ENCODE data around the gene HTR2A. TPM values are rescaled to one million over a fixed set of nuclear protein-coding genes. Genes with fewer than 3 reads are reported as not detected.

Gene HTR2A
- total RNA-seq, 1 donor from 2014 or later: not detected

DNA sequence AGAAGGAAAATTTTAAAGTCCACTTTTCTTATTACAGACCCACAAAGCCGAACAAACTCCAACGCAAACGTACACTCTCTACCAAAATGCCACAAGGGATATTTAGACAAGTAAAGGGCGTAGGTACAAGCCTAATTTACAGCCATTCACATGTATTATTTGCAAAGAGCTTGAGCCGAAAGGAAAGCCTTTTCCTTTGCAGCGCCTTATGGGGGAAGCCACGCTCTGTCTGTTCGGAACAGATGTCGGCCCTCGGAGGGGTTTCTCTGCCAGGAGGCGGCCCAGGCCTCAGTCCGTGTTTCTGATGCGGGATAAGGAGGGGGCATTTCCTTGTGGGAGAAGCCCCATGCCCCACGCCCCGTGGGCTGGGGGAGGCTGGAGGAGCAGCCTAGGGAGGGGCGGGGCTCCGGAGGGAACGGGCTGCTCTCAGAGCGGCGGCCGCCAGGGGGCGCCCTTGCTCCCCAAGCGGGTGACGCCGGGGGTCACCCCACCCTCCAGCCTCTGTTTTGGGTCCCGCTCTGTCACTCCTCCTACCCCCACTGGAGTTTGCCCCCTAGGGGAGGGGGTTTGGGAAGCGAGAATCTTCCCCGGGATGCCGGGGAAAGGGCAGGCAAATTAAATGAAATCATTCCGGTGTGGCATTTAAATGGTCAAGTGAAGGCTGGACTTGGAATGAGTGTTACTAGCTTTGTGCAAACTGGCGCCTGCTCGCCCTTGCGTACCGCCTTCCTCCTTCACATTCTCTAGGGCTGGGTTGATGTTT, 2.9 kb downstream of the HTR2A start:
- intact Hi-C loops (cut with DNase I): loop anchor here (1.0 to 10.0 kb wide), 3 partner anchors 97 to 191 kb away; partner anchors contain the start of gene ESD
- Histone ChIP-seq H3K4me1 (peaks cover 0 to 3% of the 10 kb centered on the region in 2 donors), H3K4me3 (peak overlapping the region; percentile 58 to 82), H3K36me3 (no peaks in the 10 kb centered on the region), H3K27ac (peak overlapping the region; percentile 71 to 89), H3K9me3 (no peaks in the 10 kb centered on the region), H3K27me3 (no peaks in the 10 kb centered on the region)
- peak in 1 of 2 donors; percentile 84 for DNase-seq (ENCODE audit: low spot score in 2 of 2)
- TF ChIP-seq CTCF (IDR thresholded peaks at IDR 0.05): peak; percentile 84 to 100 (median 96)

GRCh38 chr13:46893221-46893740, 3.6 kb downstream of the HTR2A start:
- Histone ChIP-seq H3K4me3 (peak overlapping the region; percentile 58 to 82), H3K9me3 (no peaks in the 10 kb centered on the region), H3K27me3 (no peaks in the 10 kb centered on the region), H3K36me3 (no peaks in the 10 kb centered on the region), H3K4me1 (peaks cover 0 to 3% of the 10 kb centered on the region in 2 donors), H3K27ac (peak overlapping the region in 1 of 2 donors; percentile 89)
- intact Hi-C loops (cut with DNase I): loop anchor here (5.0 to 10.0 kb wide), 2 partner anchors 131 to 192 kb away; no protein-coding TSS in a partner anchor
- TF ChIP-seq CTCF (IDR thresholded peaks at IDR 0.05): no peak
- DNase-seq (ENCODE audit: low spot score in 2 of 2): no peak

GRCh38 chr13:46885018-46885417, 11.8 kb downstream of the HTR2A start:
- Histone ChIP-seq H3K4me3 (no peak overlapping the region), H3K27ac (no peak overlapping the region), H3K27me3 (no peaks in the 10 kb centered on the region), H3K36me3 (peaks cover 0 to 8% of the 10 kb centered on the region in 2 donors), H3K4me1 (no peaks in the 10 kb centered on the region), H3K9me3 (no peaks in the 10 kb centered on the region)
- intact Hi-C loops (cut with DNase I): no loop called here
- no peak for DNase-seq (ENCODE audit: low spot score in 2 of 2)
- no peak for TF ChIP-seq CTCF (IDR thresholded peaks at IDR 0.05)

- no peak for DNase-seq (ENCODE audit: low spot score in 2 of 2)
- peaks cover 0 to 8% of the 10 kb centered on the region in 2 donors for H3K36me3 ChIP-seq
- intact Hi-C loops (cut with DNase I): no loop called here
- H3K27ac ChIP-seq: no peak overlapping the region
- no peak overlapping the region for H3K4me3 ChIP-seq
- no peaks in the 10 kb centered on the region for H3K4me1 ChIP-seq
- no peaks in the 10 kb centered on the region for H3K9me3 ChIP-seq
- no peak for TF ChIP-seq CTCF (IDR thresholded peaks at IDR 0.05)
- H3K27me3 ChIP-seq: no peaks in the 10 kb centered on the region
These were observed 12.3 kb downstream of the HTR2A start for GRCh38 chr13:46884531-46884930.

DNA sequence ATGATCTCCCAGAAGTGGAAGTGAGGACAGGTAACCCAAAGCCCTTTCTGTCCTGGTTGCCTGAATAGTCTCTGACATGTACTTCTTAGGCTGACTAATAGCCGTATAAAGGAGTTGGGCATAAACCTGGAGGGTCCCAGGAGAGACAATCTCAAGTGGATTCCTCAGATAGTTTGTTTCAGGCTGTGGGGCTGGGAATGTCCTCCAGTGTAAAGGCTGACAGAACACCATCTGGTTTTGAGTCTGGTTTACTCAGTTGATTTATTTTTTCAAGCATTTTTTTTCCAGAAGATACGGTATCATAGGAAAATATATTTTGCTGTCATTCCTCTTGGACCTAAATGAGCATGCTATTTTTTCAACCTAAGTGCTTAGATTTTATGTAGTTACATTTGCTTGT, 15.2 kb downstream of the HTR2A start:
- peaks cover 0 to 9% of the 10 kb centered on the region in 2 donors for H3K36me3 ChIP-seq
- no peak overlapping the region for H3K27ac ChIP-seq
- H3K9me3 ChIP-seq: no peaks in the 10 kb centered on the region
- DNase-seq (ENCODE audit: low spot score in 2 of 2): no peak
- no peak for TF ChIP-seq CTCF (IDR thresholded peaks at IDR 0.05)
- no peaks in the 10 kb centered on the region for H3K4me1 ChIP-seq
- intact Hi-C loops (cut with DNase I): no loop called here
- H3K27me3 ChIP-seq: no peaks in the 10 kb centered on the region
- no peak overlapping the region for H3K4me3 ChIP-seq
